Erythroblast (primary cell): Measurements from ENCODE around the gene HDAC4.

ENCODE experiments used
- DNase-seq, 2 experiments: peaks; one replicate each; lab custom pipeline; 2025; lab: John Stamatoyannopoulos, UW
- GATA1 ChIP-seq: IDR thresholded peaks from 2 replicates; pipeline ENCODE4 v1.6.1; 2011; ENCODE audit warnings: low read depth, mild to moderate bottlenecking, control low read depth, low read length, moderate library complexity
- POLR2A ChIP-seq: IDR thresholded peaks from 2 replicates; pipeline ENCODE4 v1.6.1; 2011; ENCODE audit warnings: mild to moderate bottlenecking, low read length

Gene HDAC4

DNA sequence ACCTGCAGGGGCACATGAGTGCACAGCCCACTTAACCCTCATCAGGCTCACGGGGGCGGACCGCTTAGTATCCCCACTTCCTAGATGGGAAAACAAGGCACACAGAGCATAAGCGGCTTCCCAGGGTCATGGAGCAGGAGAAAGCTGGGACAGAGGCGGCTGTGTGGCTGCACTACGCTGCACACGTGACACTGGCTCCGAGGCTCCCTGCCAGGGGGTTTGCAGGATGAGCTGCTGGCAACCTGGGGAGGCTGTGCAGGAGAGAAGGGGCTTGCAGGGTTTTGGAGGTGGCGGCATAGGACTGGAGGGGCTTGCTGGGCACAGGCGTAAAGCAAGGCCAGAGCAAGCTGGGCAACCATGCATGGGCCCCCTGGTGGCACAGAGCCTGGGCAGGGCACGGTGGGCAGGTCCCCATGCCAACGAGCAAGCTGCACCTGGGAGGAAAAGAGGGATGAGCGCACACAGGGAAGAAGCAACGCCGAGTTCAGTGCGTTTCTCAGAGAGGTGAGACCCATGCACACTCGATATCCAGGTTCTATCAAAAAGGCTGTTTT, 268.6 kb downstream of the HDAC4 start:
- no peak for TF ChIP-seq GATA1
- TF ChIP-seq POLR2A: no peak
- no peak for DNase-seq

DNA sequence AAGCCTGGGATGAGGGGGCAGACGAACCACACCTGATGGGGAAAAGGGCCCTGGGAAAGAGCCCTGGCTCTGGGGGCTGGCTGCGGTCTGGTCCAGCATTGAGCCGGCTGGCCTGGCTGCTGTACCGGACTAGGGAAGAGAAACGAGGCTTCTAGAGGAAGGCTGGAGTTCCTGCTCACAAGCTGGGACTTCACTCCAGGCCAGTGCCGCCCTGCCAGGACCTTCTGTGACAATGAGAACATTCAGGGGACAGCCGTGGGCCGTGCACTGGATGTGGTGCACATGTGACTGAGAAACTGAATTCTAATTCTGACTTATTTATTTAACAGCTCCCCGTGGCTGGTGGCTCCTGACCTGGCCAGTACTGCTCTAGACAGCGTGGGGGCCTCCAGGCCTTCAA, 269.3 kb downstream of the HDAC4 start:
- TF ChIP-seq POLR2A (no peak), GATA1 (no peak)
- DNase-seq: no peak

DNA sequence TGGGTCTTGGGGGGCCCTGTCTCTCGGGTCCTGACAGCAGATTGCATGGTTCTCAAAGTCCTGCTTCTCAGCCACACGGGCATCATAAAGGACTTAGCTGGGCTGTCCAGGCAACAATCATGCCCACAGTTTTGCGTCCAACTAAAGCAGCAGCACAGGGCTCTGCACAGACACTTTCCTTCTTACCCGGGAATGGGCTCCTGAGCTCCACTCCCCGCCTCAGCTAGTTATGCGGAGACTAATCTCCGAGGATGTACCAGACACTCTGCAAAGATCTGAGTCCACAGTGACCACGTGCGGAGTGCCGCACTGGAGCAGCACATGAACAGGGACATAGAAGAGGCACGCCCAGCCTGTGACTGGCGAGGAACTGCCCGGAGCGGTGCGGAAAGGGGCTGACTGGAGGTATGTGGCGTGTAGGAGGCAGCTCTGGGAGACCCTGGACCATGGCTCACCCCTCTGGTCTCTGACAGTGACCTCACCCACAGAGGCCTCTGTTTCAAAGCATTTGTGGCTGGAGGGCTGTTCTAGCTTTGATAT, 270.0 kb downstream of the HDAC4 start:
- no peak for TF ChIP-seq POLR2A
- DNase-seq: no peak

DNA sequence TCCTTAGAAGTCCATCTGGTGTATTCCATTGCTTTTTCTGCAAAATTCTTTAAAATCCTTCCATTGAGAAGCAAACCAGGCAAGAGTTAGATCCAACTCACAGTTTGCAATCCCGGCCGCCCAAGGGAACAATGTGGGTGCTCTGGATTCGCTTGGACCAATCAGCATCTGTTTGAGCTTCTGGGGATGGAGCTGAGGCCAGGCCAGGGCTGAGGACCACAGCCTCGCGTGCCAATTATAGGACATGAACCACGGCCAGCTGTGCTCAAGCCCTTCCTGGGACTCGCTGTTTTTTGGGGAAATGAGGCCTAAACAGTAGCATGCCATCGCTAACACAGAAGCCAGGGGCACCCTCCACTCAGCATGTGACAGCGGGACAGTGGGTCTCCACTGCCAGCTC, 270.8 kb downstream of the HDAC4 start:
- TF ChIP-seq GATA1: no peak
- TF ChIP-seq POLR2A: no peak
- DNase-seq: no peak

DNA sequence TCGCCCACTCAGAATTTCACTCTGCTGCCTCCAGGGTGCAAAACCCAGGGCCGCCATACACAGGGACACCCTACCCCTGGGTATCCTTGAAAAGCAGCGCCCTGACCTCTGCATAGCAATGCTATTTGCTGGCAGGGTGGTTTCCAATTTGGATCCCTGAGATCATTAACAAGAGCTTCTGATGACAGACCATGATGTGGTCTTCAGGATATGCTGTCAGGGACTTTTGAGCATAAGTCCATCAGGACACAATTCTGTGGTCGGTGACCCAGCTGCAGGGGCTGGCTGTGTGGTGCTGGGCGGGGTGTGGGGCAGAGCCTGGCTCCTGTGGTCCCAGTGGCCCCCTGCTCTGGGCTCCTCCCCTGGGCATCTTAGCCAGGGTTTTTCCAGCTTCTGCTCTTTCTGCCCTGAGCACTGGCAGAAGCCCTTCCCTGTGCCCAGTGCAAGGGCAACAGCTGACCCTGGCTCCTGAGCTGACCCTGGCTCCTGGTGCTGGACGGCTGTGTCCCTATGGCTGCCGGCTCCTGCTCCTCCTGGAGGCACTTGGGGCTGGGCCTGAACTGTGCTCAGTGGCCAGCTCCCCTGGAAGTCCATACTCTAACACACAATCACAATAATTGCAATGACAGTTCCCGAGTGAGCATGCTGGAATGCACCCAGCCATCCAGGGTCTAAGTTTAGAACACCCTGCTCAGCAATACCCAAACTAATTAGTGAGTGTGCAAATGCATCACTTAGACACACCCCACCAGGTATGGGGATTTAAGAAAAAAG, 271.5 kb downstream of the HDAC4 start:
- DNase-seq: no peak
- no peak for TF ChIP-seq POLR2A
- no peak for TF ChIP-seq GATA1

DNA sequence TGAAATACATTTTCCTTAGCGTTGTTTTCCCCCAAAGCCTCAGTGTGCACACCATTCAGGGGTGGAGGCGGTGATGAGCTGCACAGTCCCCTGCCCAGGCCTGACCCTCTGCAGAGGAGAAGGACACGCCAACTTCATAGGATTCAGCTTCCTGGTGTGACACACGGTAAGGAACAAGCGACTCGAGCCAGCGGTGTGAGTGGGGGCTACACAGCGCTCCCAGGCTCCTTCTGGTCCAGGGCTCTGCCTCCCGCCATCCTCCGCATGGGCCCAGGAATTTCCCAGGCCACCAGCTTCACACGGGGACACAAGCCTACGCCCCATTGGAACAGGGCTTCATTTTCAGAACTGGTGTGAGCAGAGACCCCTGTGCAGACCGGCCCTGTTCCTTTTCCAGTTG, 272.1 kb downstream of the HDAC4 start:
- TF ChIP-seq POLR2A (no peak), GATA1 (no peak)
- no peak for DNase-seq

DNA sequence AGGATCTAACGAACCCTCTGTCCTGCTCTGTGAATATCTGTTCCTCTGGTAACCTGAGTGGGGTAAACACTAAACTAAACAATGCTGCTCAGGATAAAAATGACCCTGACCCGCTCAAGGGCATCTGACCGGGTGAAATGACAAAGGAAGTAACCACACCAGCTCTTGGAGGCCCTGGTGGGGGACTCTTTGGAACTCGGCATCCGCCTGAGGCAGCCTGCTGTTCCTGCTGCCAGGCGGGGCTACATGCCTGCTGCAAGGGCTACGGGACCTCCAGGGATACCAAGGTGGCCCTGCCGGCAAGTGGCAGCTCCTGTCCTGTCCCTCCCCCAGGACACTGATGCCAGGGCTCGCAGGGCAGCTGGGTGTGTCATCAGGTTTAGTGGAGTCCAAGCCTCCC, 273.3 kb downstream of the HDAC4 start:
- DNase-seq: no peak

DNA sequence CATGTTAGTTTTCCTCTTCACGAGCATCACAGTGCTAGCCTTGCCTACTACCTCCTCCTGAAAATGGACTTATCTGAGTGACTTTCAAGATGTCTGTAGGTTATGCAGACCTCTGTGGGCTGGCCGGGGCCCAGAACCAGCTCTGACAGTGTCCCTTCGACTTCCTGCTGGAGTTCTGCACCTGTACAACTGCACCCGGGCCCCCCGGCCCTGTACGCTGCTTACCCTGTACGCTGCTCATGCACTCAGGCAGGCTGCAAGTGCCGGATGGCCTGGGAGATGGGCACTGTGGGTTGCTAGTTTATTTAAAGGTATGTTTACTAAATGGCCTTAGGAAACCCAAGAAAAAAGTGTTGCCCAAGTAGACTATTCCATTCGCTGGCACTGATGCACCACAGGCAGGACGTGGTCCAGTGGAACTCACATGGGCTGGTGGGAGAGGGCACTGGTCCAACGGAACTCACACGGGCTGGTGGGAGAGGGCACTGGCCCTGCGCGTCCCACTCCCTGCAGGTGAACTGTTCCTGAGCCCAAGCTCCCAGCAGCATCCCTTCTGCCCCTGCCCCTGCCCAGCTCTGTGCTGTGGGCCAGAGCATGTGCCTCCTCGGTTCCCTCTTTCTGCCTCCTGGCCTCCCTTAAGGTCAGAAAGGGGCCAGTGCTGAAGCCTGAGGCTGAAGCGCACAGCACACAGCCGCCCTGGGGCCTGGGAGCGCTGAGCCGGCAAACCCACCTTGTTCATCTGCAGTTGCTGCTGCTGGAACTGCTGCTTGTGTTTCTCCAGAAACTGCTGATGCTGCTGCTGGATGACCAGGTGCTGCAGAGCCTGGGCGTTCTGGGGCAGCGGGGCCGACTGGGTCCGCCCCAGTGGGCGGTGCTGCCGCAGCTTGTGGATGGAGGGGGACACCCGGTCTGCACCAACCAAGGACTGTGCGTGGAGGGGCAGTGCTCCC, 274.8 kb downstream of the HDAC4 start:
- no peak for TF ChIP-seq POLR2A
- TF ChIP-seq GATA1: no peak
- DNase-seq: no peak

More for the DNA sequence above, 273.3 kb downstream of the HDAC4 start:
- TF ChIP-seq POLR2A (no peak), GATA1 (no peak)

DNA sequence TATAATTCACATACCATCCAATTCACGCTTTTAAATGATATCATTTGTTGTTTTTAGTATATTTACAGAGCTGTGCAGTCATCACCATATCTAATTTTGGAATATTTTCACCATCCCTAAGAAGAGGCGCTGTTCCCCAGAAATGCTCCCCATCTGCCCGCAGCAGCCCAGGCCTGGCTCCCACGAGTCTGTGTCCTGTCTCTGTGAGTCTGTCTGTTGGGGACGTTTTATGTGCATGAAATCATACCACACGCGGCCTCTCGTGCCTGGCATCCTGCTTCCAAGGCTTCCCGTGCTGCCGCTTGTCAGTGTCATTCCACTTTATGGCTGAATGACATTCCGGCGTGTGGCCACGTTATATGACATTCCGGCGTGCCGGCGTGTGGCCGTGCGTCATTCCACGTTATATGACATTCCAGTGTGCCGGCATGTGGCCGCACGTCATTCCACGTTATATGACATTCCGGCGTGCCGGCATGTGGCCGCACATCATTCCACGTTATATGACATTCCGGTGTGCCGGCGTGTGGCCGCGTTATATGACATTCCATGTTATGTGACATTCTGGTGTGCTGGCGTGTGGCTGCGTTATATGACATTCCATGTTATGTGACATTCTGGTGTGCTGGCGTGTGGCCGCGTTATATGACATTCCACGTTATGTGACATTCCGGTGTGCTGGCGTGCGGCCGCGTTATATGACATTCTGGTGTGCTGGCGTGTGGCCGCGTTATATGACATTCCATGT, 276.5 kb downstream of the HDAC4 start:
- peak in 1 of 2 experiments; percentile 17 for DNase-seq
- TF ChIP-seq GATA1 (no peak), POLR2A (no peak)

DNA sequence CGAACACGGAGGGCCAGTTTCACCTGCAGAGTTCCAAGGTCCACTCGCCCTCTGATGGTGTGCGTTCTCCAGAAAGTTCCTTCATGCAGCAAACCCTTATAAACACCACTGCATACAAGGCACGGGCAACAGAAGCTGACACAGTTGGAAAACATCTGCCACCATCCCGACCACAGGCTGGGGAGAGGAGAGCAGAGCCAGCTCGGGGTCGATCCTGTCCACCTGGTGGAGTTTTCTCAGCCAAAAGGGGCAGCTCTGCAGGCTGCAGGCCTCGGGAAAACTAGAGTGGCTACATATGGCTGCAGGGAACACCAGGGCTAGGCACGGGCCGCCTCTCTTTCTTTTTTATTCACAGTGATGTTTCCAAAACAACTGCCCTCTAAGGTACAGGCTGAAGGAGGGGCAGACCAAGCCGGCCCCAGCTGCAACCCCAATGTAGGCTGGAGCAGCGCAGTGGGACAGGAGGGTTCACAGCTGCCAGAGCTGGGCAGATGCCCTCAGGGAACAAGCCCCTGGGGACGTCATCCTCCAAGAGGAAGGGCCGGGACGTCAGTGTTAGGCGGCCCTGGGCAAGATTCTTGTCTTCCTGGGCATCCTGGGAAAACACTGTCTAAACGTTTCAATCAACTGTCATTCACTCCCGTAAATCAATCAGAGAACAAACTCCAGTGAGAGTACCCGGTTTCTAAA, 278.3 kb downstream of the HDAC4 start:
- TF ChIP-seq POLR2A: no peak
- TF ChIP-seq GATA1: no peak
- DNase-seq: no peak

DNA sequence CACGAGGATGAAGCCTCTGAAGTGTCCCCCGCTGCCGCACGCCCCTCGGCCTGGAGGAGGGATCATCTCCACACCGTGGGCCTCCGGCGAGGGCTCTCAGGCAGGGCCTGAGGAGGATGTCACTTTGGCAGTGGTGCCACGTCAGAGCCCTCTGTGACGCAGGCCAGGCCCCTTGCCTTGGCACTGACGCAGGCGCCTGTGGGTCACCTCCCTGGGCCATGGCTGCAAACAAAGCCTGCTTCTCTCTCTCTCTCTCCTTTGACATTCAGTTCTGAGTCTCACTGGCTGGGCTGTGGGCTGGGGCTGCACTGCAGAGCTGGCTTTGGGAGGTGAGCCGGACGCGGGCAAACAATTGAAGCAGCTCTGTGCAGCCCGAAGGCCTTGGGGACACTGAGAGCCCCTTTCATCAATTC, 279.2 kb downstream of the HDAC4 start:
- no peak for TF ChIP-seq GATA1
- TF ChIP-seq POLR2A: no peak
- no peak for DNase-seq

DNA sequence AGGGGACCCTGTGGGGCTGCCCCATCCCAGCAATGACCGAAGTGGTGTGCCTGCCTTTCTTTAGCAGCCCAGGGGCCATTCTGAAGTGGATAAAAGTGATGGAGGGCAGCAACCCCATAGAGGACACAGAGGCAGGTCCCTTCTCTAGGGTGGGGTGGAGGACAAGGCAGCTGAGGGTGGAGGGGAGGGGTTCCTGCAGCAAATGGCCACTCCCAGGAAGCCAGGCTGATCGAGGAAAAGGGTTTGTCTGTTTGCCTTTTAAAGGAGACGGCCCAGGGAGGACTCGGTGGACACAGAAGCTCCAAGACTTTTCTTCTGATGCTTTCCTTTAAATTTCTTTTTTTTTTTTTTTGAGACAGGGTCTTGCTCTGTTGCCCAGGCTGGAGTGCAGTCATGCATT, 280.2 kb downstream of the HDAC4 start:
- TF ChIP-seq GATA1: no peak
- no peak for TF ChIP-seq POLR2A
- DNase-seq: no peak
